GM12878 (cell line): ENCODE results near the gene PTEN. TPM values are rescaled to one million over a fixed set of nuclear protein-coding genes. Genes with fewer than 3 reads are reported as not detected.

Source experiments
- ATAC-seq: fragments of 200-7000 bp; cut with Tn5 transposase; 3 replicates; pipeline ENCODE4 v1.9.1; 2020; ENCODE audit warnings: mild to moderate bottlenecking, moderate library complexity
- BruUV-seq: library from RNA; stranded (reverse); fragments of 400-500 nt; replicated peaks from 2 replicates; lab custom pipeline; 2021; lab: Mats Ljungman, UMichigan
- CTCF ChIA-PET: fragments of 300-600 bp; sonication (Branson Sonifier 250); formaldehyde crosslinking; extraction: SDS; loops from one replicate; lab custom pipeline; 2021; ENCODE audit warnings: inconsistent platforms; lab: Yijun Ruan, JAX
- POLR2A ChIA-PET: fragments of 350-600 bp; formaldehyde crosslinking; extraction: SDS; loops from one replicate; lab custom pipeline; 2021; ENCODE audit warnings: inconsistent platforms; lab: Charles Lee
- RAD21 ChIA-PET: fragments of 300-600 bp; sonication (Branson Sonifier 250); formaldehyde crosslinking; loops from one replicate; lab custom pipeline; 2023; ENCODE audit warnings: antibody characterized with exemption; ENCODE audit not compliant: unreplicated experiment; lab: Charles Lee
- SMC1A ChIA-PET: fragments of 300-600 bp; sonication (Branson Sonifier 250); formaldehyde crosslinking; loops from one replicate; lab custom pipeline; 2023; ENCODE audit not compliant: unreplicated experiment, uncharacterized antibody; lab: Charles Lee
- DNase-seq: peaks from one replicate; pipeline ENCODE4 v3.0.0-alpha.2; 2011; ENCODE audit warnings: low read depth, low spot score
- FAIRE-seq: peaks from 3 replicates; lab custom pipeline; 2011; peaks lifted over from hg19 to GRCh38; lab: Jason Lieb, UNC
- H2AFZ ChIP-seq: 2 replicates; pipeline ENCODE4 v1.6.0; 2011; ENCODE audit warnings: low read depth, low read length, control low read depth; ENCODE audit not compliant: control insufficient read depth
- H3K27ac ChIP-seq: 2 replicates; pipeline ENCODE4 v1.5.1; 2011; ENCODE audit warnings: control low read depth; ENCODE audit not compliant: control insufficient read depth, insufficient read depth
- H3K27me3 ChIP-seq, 2 experiments: replicated peaks in 1 of 2; 2 replicates each; pipeline versions ENCODE4 v1.6.0 to v1.6.1; 2011; ENCODE audit warnings: low read length in 1 of 2; ENCODE audit not compliant: control insufficient read depth in 2 of 2, insufficient read depth in 2 of 2
- H3K36me3 ChIP-seq, 2 experiments: 2 replicates each; pipeline ENCODE4 v1.5.1; 2011; ENCODE audit warnings: low read length in 1 of 2; ENCODE audit not compliant: control insufficient read depth in 2 of 2, insufficient read depth in 2 of 2
- H3K4me1 ChIP-seq: 2 replicates; pipeline ENCODE4 v1.6.1; 2011; ENCODE audit warnings: mild to moderate bottlenecking, low read length, moderate library complexity, mixed read lengths; ENCODE audit not compliant: control insufficient read depth, insufficient read depth
- H3K4me2 ChIP-seq: 2 replicates; pipeline ENCODE4 v1.6.0; 2011; ENCODE audit warnings: control low read depth; ENCODE audit not compliant: control insufficient read depth, insufficient read depth
- H3K4me3 ChIP-seq: fragments of 200-600 bp; sonication (generic); 2 replicates; pipeline ENCODE4 v1.5.1; 2016
- H3K79me2 ChIP-seq: 2 replicates; pipeline ENCODE4 v1.6.0; 2011; ENCODE audit warnings: low read length; ENCODE audit not compliant: control insufficient read depth, insufficient read depth
- H3K9ac ChIP-seq: 2 replicates; pipeline ENCODE4 v1.8.0; 2011; ENCODE audit warnings: low read length, control low read depth, mixed read lengths; ENCODE audit not compliant: control insufficient read depth, insufficient read depth
- H3K9me3 ChIP-seq: replicated peaks from 3 replicates; pipeline ENCODE4 v1.5.1; 2011; ENCODE audit warnings: mild to moderate bottlenecking, low read length; ENCODE audit not compliant: control insufficient read depth, insufficient read depth
- H4K20me1 ChIP-seq: 2 replicates; pipeline ENCODE4 v1.6.0; 2011; ENCODE audit not compliant: control insufficient read depth, insufficient read depth
- BRCA1 ChIP-seq: IDR thresholded peaks from 2 replicates; pipeline ENCODE4 v1.6.1; 2011; ENCODE audit warnings: low read depth, low read length, improper control_type of control experiment
- FOS ChIP-seq: IDR thresholded peaks from 3 replicates; pipeline ENCODE4 v1.6.1; 2011; ENCODE audit warnings: borderline replicate concordance; ENCODE audit not compliant: insufficient read length; ENCODE audit errors: extremely low read depth
- NR2C2 ChIP-seq: IDR thresholded peaks from 2 replicates; pipeline ENCODE4 v1.6.1; 2011; ENCODE audit warnings: borderline replicate concordance, low read depth; ENCODE audit not compliant: control insufficient read depth, insufficient read length
- PML ChIP-seq: IDR thresholded peaks from 2 replicates; pipeline ENCODE4 v1.6.1; 2012; ENCODE audit warnings: low read length, inconsistent platforms
- RAD51 ChIP-seq: fragments of 450-650 bp; IDR thresholded peaks from 2 replicates; pipeline ENCODE4 v1.6.1; 2016; ENCODE audit warnings: moderate library complexity, mild to moderate bottlenecking, inconsistent platforms
- SMARCA5 ChIP-seq: fragments of 450-650 bp; IDR thresholded peaks from 2 replicates; pipeline ENCODE4 v1.6.1; 2017; ENCODE audit warnings: mild to moderate bottlenecking
- STAT1 ChIP-seq: fragments of 450-650 bp; conservative IDR thresholded peaks from 2 replicates; pipeline ENCODE4 v1.6.1; 2014; ENCODE audit warnings: antibody characterized with exemption, mild to moderate bottlenecking
- SUZ12 ChIP-seq: fragments of 200-600 bp; sonication (generic); IDR thresholded peaks from one replicate; pipeline ENCODE4 v1.6.1; 2018; ENCODE audit warnings: antibody characterized with exemption, mild to moderate bottlenecking; ENCODE audit not compliant: unreplicated experiment
- TCF3 ChIP-seq: IDR thresholded peaks from 2 replicates; pipeline ENCODE4 v1.6.1; 2012; ENCODE audit warnings: low read depth, mild to moderate bottlenecking, low read length, borderline replicate concordance; ENCODE audit not compliant: insufficient read depth
- WGBS: methylation state at CpG from one replicate; pipeline ENCODE4 v1.1.6; 2016; ENCODE audit warnings: low lambda C conversion rate; ENCODE audit not compliant: insufficient replicate concordance, insufficient coverage; ENCODE audit errors: missing lambda C conversion rate; 5-methylcytosine and 5-hydroxymethylcytosine counted together
- in situ Hi-C: fragments of 300-500 bp; cut with MboI; formaldehyde crosslinking; loops from 9 replicates; pipeline ENCODE4 v1.14.3; 2018; ENCODE audit warnings: mixed read lengths
- intact Hi-C: fragments of 100-400 bp; cut with micrococcal nuclease; formaldehyde crosslinking; loops from one replicate; pipeline ENCODE4 v1.14.2; 2022; ENCODE audit not compliant: unreplicated experiment
- polyA plus RNA-seq, 11 experiments: library from polyadenylated mRNA; depleted of rRNA in 4 of 11; unstranded in 6 of 11; stranded (reverse) in 5 of 11; fragments of >200 nt; fragmentation: Nextera tagmentation in 4 of 11; fragmentation: Illumina TruSeq in 1 of 11; extraction: Ambion mirVana in 4 of 11; extraction: Trizol in 1 of 11; gene quantifications; 1 replicate in 1 of 11; 2 replicates in 10 of 11; pipeline versions ENCODE4 v1.2.1 to v1.2.3, GENCODE V29; 2011 to 2016; ENCODE audit warnings: inconsistent platforms in 2 of 11, missing spikeins in 2 of 11, low read depth in 1 of 11
- total RNA-seq, 4 experiments: library from RNA; depleted of rRNA in 3 of 4; stranded (reverse); fragments of >200 nt in 3 of 4; fragmentation: Illumina TruSeq in 1 of 4; extraction: Trizol in 1 of 4; gene quantifications; 2 replicates each; pipeline versions ENCODE4 v1.2.1 to v1.2.3, GENCODE V29; 2013 to 2021
- TF ChIP-seq, protein P1 (sequence below): fragments of 450-650 bp; IDR thresholded peaks from 2 replicates; pipeline ENCODE4 v1.6.1; 2014; ENCODE audit warnings: mild to moderate bottlenecking
- TF ChIP-seq, protein P2 (sequence below): fragments of 450-650 bp; IDR thresholded peaks from 2 replicates; pipeline ENCODE4 v1.6.1; 2017; ENCODE audit warnings: antibody characterized with exemption, mild to moderate bottlenecking, moderate library complexity
- TF ChIP-seq, protein P3 (sequence below): IDR thresholded peaks from 2 replicates; pipeline ENCODE4 v1.6.1; 2012; ENCODE audit warnings: low read depth, low read length, improper control_type of control experiment
- TF ChIP-seq, protein P4 (sequence below): IDR thresholded peaks from 2 replicates; pipeline ENCODE4 v1.6.1; 2011; ENCODE audit warnings: low read depth, mild to moderate bottlenecking, low read length, moderate library complexity, borderline replicate concordance; ENCODE audit errors: extremely low read depth
- TF ChIP-seq, protein P5 (sequence below): fragments of 450-650 bp; IDR thresholded peaks from 2 replicates; pipeline ENCODE4 v1.6.1; 2017; ENCODE audit warnings: mild to moderate bottlenecking, moderate library complexity

PTEN gene
- total and polyA plus RNA-seq, 10 of the 15 experiments (the other 5 are each of a cell fraction or from before 2014, with no cell fraction given), result 26.1 to 175 (median 58.1) TPM

DNA sequence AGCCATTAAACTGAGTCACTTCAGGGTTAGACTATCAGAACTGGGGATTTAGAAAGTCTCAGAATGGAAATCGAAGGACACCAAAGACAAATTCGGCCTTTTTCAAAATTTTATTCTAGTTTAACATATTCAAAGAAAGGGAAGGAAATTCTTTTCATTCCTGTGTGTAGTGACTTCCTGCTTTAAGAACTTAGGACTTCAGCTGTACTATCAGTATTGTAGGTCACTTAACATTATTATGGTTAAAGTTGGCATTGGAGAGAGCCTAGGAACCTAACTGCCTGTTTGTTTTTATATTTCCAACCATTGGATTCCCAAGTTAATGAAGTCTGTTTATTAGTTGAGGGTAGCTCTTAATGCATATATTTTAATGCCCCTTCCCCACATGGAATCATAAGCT lies 63.7 kb downstream of the PTEN start:
- FAIRE-seq (no peak), ATAC-seq (no peak), DNase-seq (no peak)
- ChIA-PET RAD21 (interaction anchor here (0.8 to 2.8 kb wide), 7 partner anchors 17 to 174 kb away, joined by 3 to 10 read pairs (median 4); no protein-coding TSS in a partner anchor), CTCF (interaction anchor here (0.9 to 1.3 kb wide), 2 partner anchors 9 to 21 kb away, joined by 3 read pairs; no protein-coding TSS in a partner anchor), SMC1A (interaction anchor here (0.6 to 2.4 kb wide), 11 partner anchors 9 to 182 kb away, joined by 3 to 11 read pairs (median 3); no protein-coding TSS in a partner anchor), POLR2A (interaction anchor here (0.7 to 1.1 kb wide), 3 partner anchors 61 to 460 kb away, joined by 3 read pairs; no protein-coding TSS in a partner anchor)
- Histone ChIP-seq H3K4me2 (0 out of 2 replicates have a peak overlapping the region, but pooled peaks have one; percentile 19), H3K4me1 (peaks cover 39% of the 10 kb centered on the region), H3K79me2 (peaks cover 100% of the 10 kb centered on the region), H3K9ac (no peak overlapping the region), H3K9me3 (peaks cover 2% of the 10 kb centered on the region; the same call in 2 of the 3 replicates), H4K20me1 (no peaks in the 10 kb centered on the region), H2AFZ (no peak overlapping the region), H3K36me3 (peaks cover 3 to 18% of the 10 kb centered on the region in 2 experiments), H3K27me3 (no peaks in the 10 kb centered on the region), H3K27ac (peak overlapping the region; percentile 27; the same call in 1 of the 2 replicates), H3K4me3 (no peak overlapping the region)
- BruUV-seq, result no TSS peak
- in situ Hi-C loops (no loop called here), intact Hi-C loops (no loop called here)
- WGBS, result 79% methylated on average over 2 of the region's 2 CpGs
- TF ChIP-seq, protein P1, sequence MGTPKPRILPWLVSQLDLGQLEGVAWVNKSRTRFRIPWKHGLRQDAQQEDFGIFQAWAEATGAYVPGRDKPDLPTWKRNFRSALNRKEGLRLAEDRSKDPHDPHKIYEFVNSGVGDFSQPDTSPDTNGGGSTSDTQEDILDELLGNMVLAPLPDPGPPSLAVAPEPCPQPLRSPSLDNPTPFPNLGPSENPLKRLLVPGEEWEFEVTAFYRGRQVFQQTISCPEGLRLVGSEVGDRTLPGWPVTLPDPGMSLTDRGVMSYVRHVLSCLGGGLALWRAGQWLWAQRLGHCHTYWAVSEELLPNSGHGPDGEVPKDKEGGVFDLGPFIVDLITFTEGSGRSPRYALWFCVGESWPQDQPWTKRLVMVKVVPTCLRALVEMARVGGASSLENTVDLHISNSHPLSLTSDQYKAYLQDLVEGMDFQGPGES, result no peak
- TF ChIP-seq SMARCA5, result no peak
- TF ChIP-seq STAT1, result no peak
- TF ChIP-seq, protein P2, sequence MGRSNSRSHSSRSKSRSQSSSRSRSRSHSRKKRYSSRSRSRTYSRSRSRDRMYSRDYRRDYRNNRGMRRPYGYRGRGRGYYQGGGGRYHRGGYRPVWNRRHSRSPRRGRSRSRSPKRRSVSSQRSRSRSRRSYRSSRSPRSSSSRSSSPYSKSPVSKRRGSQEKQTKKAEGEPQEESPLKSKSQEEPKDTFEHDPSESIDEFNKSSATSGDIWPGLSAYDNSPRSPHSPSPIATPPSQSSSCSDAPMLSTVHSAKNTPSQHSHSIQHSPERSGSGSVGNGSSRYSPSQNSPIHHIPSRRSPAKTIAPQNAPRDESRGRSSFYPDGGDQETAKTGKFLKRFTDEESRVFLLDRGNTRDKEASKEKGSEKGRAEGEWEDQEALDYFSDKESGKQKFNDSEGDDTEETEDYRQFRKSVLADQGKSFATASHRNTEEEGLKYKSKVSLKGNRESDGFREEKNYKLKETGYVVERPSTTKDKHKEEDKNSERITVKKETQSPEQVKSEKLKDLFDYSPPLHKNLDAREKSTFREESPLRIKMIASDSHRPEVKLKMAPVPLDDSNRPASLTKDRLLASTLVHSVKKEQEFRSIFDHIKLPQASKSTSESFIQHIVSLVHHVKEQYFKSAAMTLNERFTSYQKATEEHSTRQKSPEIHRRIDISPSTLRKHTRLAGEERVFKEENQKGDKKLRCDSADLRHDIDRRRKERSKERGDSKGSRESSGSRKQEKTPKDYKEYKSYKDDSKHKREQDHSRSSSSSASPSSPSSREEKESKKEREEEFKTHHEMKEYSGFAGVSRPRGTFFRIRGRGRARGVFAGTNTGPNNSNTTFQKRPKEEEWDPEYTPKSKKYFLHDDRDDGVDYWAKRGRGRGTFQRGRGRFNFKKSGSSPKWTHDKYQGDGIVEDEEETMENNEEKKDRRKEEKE, result no peak
- TF ChIP-seq TCF3, result no peak
- TF ChIP-seq, protein P3, sequence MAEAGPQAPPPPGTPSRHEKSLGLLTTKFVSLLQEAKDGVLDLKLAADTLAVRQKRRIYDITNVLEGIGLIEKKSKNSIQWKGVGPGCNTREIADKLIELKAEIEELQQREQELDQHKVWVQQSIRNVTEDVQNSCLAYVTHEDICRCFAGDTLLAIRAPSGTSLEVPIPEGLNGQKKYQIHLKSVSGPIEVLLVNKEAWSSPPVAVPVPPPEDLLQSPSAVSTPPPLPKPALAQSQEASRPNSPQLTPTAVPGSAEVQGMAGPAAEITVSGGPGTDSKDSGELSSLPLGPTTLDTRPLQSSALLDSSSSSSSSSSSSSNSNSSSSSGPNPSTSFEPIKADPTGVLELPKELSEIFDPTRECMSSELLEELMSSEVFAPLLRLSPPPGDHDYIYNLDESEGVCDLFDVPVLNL, result no peak
- TF ChIP-seq, protein P4, sequence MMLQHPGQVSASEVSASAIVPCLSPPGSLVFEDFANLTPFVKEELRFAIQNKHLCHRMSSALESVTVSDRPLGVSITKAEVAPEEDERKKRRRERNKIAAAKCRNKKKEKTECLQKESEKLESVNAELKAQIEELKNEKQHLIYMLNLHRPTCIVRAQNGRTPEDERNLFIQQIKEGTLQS, result no peak
- no peak for TF ChIP-seq RAD51
- TF ChIP-seq, protein P5, sequence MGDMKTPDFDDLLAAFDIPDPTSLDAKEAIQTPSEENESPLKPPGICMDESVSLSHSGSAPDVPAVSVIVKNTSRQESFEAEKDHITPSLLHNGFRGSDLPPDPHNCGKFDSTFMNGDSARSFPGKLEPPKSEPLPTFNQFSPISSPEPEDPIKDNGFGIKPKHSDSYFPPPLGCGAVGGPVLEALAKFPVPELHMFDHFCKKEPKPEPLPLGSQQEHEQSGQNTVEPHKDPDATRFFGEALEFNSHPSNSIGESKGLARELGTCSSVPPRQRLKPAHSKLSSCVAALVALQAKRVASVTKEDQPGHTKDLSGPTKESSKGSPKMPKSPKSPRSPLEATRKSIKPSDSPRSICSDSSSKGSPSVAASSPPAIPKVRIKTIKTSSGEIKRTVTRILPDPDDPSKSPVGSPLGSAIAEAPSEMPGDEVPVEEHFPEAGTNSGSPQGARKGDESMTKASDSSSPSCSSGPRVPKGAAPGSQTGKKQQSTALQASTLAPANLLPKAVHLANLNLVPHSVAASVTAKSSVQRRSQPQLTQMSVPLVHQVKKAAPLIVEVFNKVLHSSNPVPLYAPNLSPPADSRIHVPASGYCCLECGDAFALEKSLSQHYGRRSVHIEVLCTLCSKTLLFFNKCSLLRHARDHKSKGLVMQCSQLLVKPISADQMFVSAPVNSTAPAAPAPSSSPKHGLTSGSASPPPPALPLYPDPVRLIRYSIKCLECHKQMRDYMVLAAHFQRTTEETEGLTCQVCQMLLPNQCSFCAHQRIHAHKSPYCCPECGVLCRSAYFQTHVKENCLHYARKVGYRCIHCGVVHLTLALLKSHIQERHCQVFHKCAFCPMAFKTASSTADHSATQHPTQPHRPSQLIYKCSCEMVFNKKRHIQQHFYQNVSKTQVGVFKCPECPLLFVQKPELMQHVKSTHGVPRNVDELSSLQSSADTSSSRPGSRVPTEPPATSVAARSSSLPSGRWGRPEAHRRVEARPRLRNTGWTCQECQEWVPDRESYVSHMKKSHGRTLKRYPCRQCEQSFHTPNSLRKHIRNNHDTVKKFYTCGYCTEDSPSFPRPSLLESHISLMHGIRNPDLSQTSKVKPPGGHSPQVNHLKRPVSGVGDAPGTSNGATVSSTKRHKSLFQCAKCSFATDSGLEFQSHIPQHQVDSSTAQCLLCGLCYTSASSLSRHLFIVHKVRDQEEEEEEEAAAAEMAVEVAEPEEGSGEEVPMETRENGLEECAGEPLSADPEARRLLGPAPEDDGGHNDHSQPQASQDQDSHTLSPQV, result no peak
- no peak for TF ChIP-seq NR2C2
- no peak for TF ChIP-seq PML
- TF ChIP-seq SUZ12, result no peak
- TF ChIP-seq BRCA1, result no peak
- TF ChIP-seq FOS, result no peak
